GF-D8 (cell line): ENCODE results near the gene PDLIM5.

Experiments
- DNase-seq: peaks from one replicate; lab custom pipeline; 2025; lab: John Stamatoyannopoulos, UW

PDLIM5 gene

GRCh38 chr4:94428884-94429283, 22.9 kb upstream of the PDLIM5 start:
- DNase-seq = no peak

GRCh38 chr4:94430406-94430805, 21.3 kb upstream of the PDLIM5 start:
- DNase-seq = no peak

GRCh38 chr4:94431388-94431787, 20.4 kb upstream of the PDLIM5 start:
- DNase-seq = no peak

GRCh38 chr4:94434505-94434904, 17.2 kb upstream of the PDLIM5 start:
- DNase-seq = no peak

GRCh38 chr4:94435874-94436273, 15.9 kb upstream of the PDLIM5 start:
- no peak for DNase-seq

- DNase-seq = no peak
Observed at GRCh38 chr4:94436512-94436911, 15.2 kb upstream of the PDLIM5 start.

GRCh38 chr4:94439606-94440005, 12.1 kb upstream of the PDLIM5 start:
- DNase-seq = no peak

- DNase-seq = no peak
Observed at GRCh38 chr4:94441838-94442237, 9.9 kb upstream of the PDLIM5 start.

- no peak for DNase-seq
Observed at GRCh38 chr4:94442251-94442650, 9.5 kb upstream of the PDLIM5 start.

- DNase-seq = no peak
Observed at GRCh38 chr4:94446386-94446785, 5.4 kb upstream of the PDLIM5 start.

- DNase-seq = no peak
Observed at GRCh38 chr4:94447754-94448411, 3.9 kb upstream of the PDLIM5 start.

- DNase-seq = no peak
Observed at GRCh38 chr4:94448815-94449375, 2.8 kb upstream of the PDLIM5 start.

- no peak for DNase-seq
Observed at GRCh38 chr4:94451051-94451694, 569 bp upstream of the PDLIM5 start.

- no peak for DNase-seq
Observed at GRCh38 chr4:94452476-94453371, 982 bp downstream of the PDLIM5 start.

- DNase-seq = no peak
Observed at GRCh38 chr4:94453391-94453963, 1.7 kb downstream of the PDLIM5 start.

- no peak for DNase-seq
Observed at GRCh38 chr4:94454405-94454804, 2.7 kb downstream of the PDLIM5 start.

GRCh38 chr4:94455081-94455480, 3.3 kb downstream of the PDLIM5 start:
- DNase-seq = no peak

- DNase-seq = no peak
Observed at GRCh38 chr4:94457692-94458106, 6.0 kb downstream of the PDLIM5 start.

- DNase-seq = no peak
Observed at GRCh38 chr4:94458682-94459081, 6.9 kb downstream of the PDLIM5 start.

- DNase-seq = no peak
Observed at GRCh38 chr4:94459462-94460161, 7.9 kb downstream of the PDLIM5 start.

GRCh38 chr4:94461506-94461905, 9.8 kb downstream of the PDLIM5 start:
- DNase-seq = no peak

GRCh38 chr4:94462572-94462971, 10.8 kb downstream of the PDLIM5 start:
- no peak for DNase-seq
